Heart left ventricle (tissue), 13 donors: ENCODE measurements around the gene RAB22A.

Experiments
- POLR2A ChIP-seq, 2 donors: fragments of 450-650 bp; IDR thresholded peaks; one replicate each; pipeline ENCODE4 v1.6.1; 2017; ENCODE audit warnings: antibody characterized with exemption in 2 of 2, mild to moderate bottlenecking in 2 of 2, moderate library complexity in 2 of 2
- TF ChIP-seq, protein P1 (sequence below), 12 donors: fragments of 200-600 bp; sonication (generic) in 4 of 12; IDR thresholded peaks; one replicate each; pipeline versions ENCODE4 v1.5.0 to v1.8.0; 2018 to 2022; ENCODE audit warnings: antibody characterized with exemption in 12 of 12, mild to moderate bottlenecking in 5 of 12
- donor health status: ischemic (EF 13 %, LVEDD 7.1; RV severe dilation, severe dysfunction).
- donor health status: DM: no; HTN: yes; CAD: no.
- donor health status: DM: no; HTN: no; CAD: no.
- donor health status: ischemic (EF 25% LVEDD 6.9; RV normal size, moderate dysfunction).
- donor health status: ischemic (EF 25% LVEDD 5.7; RV mildly dilated, moderate dysfunction).
- donor health status: ischemic (EF 35%, LVEDD 5.7; RV mildly dilated, moderate dysfunction).
- donor health status: nonischemic (EF 11% LVEDD 7.7; RV severe dilation, severe dysfunction).
- donor health status: DM: yes; HTN: yes; CAD: no.
- donor health status: PGD.
- donor health status: ischemic (EF 29% LVEDD 5.4; RV normal size, mild dysfunction).
- donor health status: nonischemic (EF 23%, LVEDD 6.1; RV moderate dilation, normal function).

DNA sequence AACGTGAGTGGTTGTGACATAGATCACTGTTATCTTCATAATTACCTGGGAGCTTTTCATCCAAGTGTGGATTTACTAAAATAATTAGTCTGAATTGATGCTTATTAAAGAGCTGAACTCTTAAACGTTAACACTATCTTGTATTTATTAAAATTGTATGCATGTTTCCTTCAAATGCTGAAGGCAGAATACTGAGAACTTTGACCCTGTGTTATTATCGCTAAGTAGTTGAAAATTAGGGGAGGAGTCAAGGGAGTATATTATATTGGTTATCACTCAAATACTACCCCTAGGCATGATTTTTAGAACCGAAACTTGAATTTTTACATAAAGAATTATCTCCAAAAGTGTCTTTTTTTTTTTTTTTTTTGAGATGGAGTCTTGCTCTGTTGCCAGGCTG is 85.3 kb downstream of the RAB22A start:
- TF ChIP-seq, protein P1, sequence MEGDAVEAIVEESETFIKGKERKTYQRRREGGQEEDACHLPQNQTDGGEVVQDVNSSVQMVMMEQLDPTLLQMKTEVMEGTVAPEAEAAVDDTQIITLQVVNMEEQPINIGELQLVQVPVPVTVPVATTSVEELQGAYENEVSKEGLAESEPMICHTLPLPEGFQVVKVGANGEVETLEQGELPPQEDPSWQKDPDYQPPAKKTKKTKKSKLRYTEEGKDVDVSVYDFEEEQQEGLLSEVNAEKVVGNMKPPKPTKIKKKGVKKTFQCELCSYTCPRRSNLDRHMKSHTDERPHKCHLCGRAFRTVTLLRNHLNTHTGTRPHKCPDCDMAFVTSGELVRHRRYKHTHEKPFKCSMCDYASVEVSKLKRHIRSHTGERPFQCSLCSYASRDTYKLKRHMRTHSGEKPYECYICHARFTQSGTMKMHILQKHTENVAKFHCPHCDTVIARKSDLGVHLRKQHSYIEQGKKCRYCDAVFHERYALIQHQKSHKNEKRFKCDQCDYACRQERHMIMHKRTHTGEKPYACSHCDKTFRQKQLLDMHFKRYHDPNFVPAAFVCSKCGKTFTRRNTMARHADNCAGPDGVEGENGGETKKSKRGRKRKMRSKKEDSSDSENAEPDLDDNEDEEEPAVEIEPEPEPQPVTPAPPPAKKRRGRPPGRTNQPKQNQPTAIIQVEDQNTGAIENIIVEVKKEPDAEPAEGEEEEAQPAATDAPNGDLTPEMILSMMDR (IDR thresholded peaks at IDR 0.05): no peak
- no peak for TF ChIP-seq POLR2A (IDR thresholded peaks at IDR 0.05)
